ENCODE results near the gene TMEM236.

DNA sequence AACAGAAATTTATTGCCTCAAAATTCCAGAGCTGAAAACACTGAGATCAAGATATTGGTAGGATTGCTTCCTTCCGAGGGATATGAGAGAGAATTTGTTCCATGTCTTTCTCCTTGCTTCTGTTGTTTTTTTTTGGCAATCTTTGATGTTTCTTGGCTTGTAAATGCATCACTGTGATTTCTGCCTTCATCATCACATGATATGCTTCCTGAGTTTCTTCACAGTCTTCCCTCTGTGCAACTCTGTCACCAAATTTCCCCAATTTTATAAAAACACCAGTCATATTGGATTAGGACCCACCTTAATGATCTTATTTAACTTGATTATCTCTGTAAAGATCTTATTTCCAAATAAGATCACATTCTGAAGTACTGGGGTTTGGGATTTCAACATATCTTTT lies 14.7 kb downstream of the TMEM236 start:
- TF ChIP-seq REST (IDR thresholded peaks at IDR 0.05; ENCODE audit: insufficient read depth in 1 of 2, low read depth in 2 of 2, low read length in 2 of 2) (no peak), SIN3A (IDR thresholded peaks at IDR 0.05; ENCODE audit: borderline replicate concordance, insufficient read depth, low read length) (no peak), TAF1 (IDR thresholded peaks at IDR 0.05; ENCODE audit: borderline replicate concordance, insufficient read depth, low read length) (no peak), POLR2AphosphoS5 (IDR thresholded peaks at IDR 0.05; ENCODE audit: low read depth, low read length) (no peak), FOXP2 (optimal IDR thresholded peaks at IDR 0.05; ENCODE audit: borderline replicate concordance, extremely low read depth, extremely low read length, insufficient read depth) (no peak)

Data from PFSK-1 (cell line).